Breast epithelium (tissue), 4 donors: Measurements from ENCODE around the gene QDPR. TPM values are rescaled to one million over a fixed set of nuclear protein-coding genes. Genes with fewer than 3 reads are reported as not detected.
"Not testable (repeated sequence)": the region's sequence is repeated elsewhere in the genome, so short reads cannot be mapped to it uniquely, and the experiment has no call there.

Source experiments
- DNase-seq, 2 donors: peaks; one replicate each; pipeline ENCODE4 v3.0.0-alpha.2; 2019; ENCODE audit warnings: low spot score in 2 of 2
- H3K27ac ChIP-seq, 2 donors: fragments of 200-600 bp; sonication (generic) in 1 of 2; one replicate each; pipeline ENCODE4 v1.5.1; 2016 to 2019; ENCODE audit warnings: mild to moderate bottlenecking in 1 of 2
- H3K27me3 ChIP-seq, 2 donors: fragments of 200-600 bp; sonication (generic) in 1 of 2; one replicate each; pipeline versions ENCODE4 v1.5.1 to v1.6.0; 2017 to 2019; ENCODE audit warnings: control low read depth in 1 of 2, mild to moderate bottlenecking in 1 of 2
- H3K36me3 ChIP-seq: fragments of 200-600 bp; one replicate; pipeline ENCODE4 v1.5.1; 2019
- H3K4me1 ChIP-seq, 2 donors: fragments of 200-600 bp; sonication (generic); one replicate each; pipeline ENCODE4 v1.5.1; 2016 to 2019; ENCODE audit warnings: control low read depth in 1 of 2
- H3K4me3 ChIP-seq, 3 donors: fragments of 200-600 bp; sonication (generic); 1 replicate in 2 of 3; 2 replicates in 1 of 3; pipeline ENCODE4 v1.5.1; 2016 to 2019; ENCODE audit warnings: mild to moderate bottlenecking in 3 of 3, moderate library complexity in 2 of 3
- H3K9me3 ChIP-seq, 2 donors: fragments of 200-600 bp; sonication (generic) in 1 of 2; one replicate each; pipeline ENCODE4 v1.5.1; 2016 to 2019; ENCODE audit warnings: control low read depth in 1 of 2
- CTCF ChIP-seq, 3 donors: fragments of 450-650 bp; IDR thresholded peaks; one replicate each; pipeline ENCODE4 v1.5.1; 2016 to 2017; ENCODE audit warnings: antibody characterized with exemption in 3 of 3, mild to moderate bottlenecking in 3 of 3, moderate library complexity in 3 of 3
- POLR2A ChIP-seq: fragments of 450-650 bp; IDR thresholded peaks from one replicate; pipeline ENCODE4 v1.6.1; 2016; ENCODE audit warnings: antibody characterized with exemption, mild to moderate bottlenecking, moderate library complexity
- POLR2AphosphoS5 ChIP-seq, 3 donors: sonication (generic); formaldehyde crosslinking; IDR thresholded peaks; one replicate each; pipeline ENCODE4 v1.6.1; 2017; ENCODE audit warnings: antibody characterized with exemption in 3 of 3
- intact Hi-C: fragments of 100-400 bp; cut with DNase I; formaldehyde crosslinking; loops from one replicate; pipeline ENCODE4 v1.15.1; 2023; ENCODE audit warnings: low total_unique reads
- total RNA-seq, 3 donors: library from RNA; depleted of rRNA; stranded (reverse); fragments of >200 nt; gene quantifications; one replicate each; pipeline ENCODE4 v1.1.0, GENCODE V29; 2016

QDPR gene
- total RNA-seq, 3 donors from 2014 or later, result 15.1 to 27.4 (median 18.9) TPM

GRCh38 chr4:17546678-17547077, 34.8 kb upstream of the QDPR start:
- DNase-seq, result no peak
- Histone ChIP-seq H3K27me3 (no peaks in the 10 kb centered on the region), H3K4me3 (no peak overlapping the region), H3K9me3 (no peaks in the 10 kb centered on the region), H3K36me3 (no peaks in the 10 kb centered on the region), H3K27ac (no peak overlapping the region), H3K4me1 (no peaks in the 10 kb centered on the region)
- no peak for TF ChIP-seq POLR2AphosphoS5 (IDR thresholded peaks at IDR 0.05)
- no peak for TF ChIP-seq POLR2A
- intact Hi-C loops, result loop anchor here (1.0 kb wide), 1 partner anchor 22 kb away; no protein-coding TSS in a partner anchor

DNA sequence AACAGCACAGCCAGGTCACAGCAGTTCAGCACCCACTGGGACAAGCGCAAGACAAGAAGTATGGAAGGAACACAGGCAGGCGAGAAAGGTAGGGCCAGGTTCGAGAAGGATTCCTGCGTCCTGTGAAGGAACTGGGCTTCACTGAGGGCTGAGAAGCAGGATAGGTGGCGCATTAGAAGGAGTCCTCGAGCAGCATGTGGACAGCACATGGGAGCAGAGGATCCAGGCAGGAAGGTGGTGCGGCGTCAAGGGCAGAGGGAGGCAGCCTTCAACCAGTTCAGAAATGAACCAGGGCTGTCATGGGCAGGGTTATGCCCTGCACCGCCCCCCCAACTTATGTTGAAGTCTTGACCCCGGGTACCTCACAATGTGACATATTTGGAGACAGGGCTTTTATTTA, 34.3 kb upstream of the QDPR start:
- TF ChIP-seq CTCF (IDR thresholded peaks at IDR 0.05), result no peak
- no peak for TF ChIP-seq POLR2AphosphoS5 (IDR thresholded peaks at IDR 0.05)
- TF ChIP-seq POLR2A, result no peak
- Histone ChIP-seq H3K27me3 (no peaks in the 10 kb centered on the region), H3K4me1 (no peaks in the 10 kb centered on the region), H3K36me3 (no peaks in the 10 kb centered on the region), H3K27ac (no peak overlapping the region), H3K4me3 (no peak overlapping the region), H3K9me3 (no peaks in the 10 kb centered on the region)
- intact Hi-C loops, result loop anchor here (1.0 kb wide), 1 partner anchor 22 kb away; no protein-coding TSS in a partner anchor
- DNase-seq, result no peak

GRCh38 chr4:17545374-17546140, 33.7 kb upstream of the QDPR start:
- Histone ChIP-seq H3K4me1 (no peaks in the 10 kb centered on the region), H3K36me3 (no peaks in the 10 kb centered on the region), H3K27me3 (no peaks in the 10 kb centered on the region), H3K4me3 (no peak overlapping the region), H3K9me3 (no peaks in the 10 kb centered on the region), H3K27ac (no peak overlapping the region)
- no peak for TF ChIP-seq POLR2A
- no peak for TF ChIP-seq CTCF (IDR thresholded peaks at IDR 0.05)
- no peak for TF ChIP-seq POLR2AphosphoS5 (IDR thresholded peaks at IDR 0.05)
- intact Hi-C loops, result loop anchor here (1.0 kb wide), 1 partner anchor 21 kb away; no protein-coding TSS in a partner anchor
- DNase-seq, result no peak

- H3K9me3 ChIP-seq, result no peaks in the 10 kb centered on the region
- no peak for DNase-seq
- TF ChIP-seq POLR2AphosphoS5 (IDR thresholded peaks at IDR 0.05), result no peak
- TF ChIP-seq CTCF (IDR thresholded peaks at IDR 0.05), result no peak
- TF ChIP-seq POLR2A, result no peak
- no peak overlapping the region for H3K4me3 ChIP-seq
- intact Hi-C loops, result no loop called here
- H3K27me3 ChIP-seq, result no peaks in the 10 kb centered on the region
- peak overlapping the region in 1 of 2 donors; percentile 61 for H3K27ac ChIP-seq
- no peaks in the 10 kb centered on the region for H3K4me1 ChIP-seq
- H3K36me3 ChIP-seq, result no peaks in the 10 kb centered on the region
Observed at GRCh38 chr4:17544831-17545234, 32.9 kb upstream of the QDPR start.

DNA sequence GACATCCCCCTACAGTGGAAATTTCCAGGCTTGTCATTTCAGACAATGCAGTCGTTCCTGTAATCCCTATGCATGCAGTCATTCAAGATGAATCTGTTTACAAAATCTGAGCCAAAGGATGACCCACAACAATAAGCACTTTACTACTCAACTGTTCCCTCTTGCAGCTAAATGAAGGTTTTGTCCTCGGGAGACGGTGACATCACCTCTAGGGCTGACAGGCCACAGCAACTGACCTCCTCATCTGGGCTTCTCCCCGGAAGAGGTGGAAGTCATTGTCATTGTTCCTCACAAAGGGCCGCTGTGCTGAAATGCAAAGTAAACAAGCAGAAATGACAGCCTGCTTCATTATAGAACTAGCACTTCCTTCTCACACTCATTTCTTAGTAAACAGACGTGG, 32.3 kb upstream of the QDPR start:
- no peaks in the 10 kb centered on the region for H3K27me3 ChIP-seq
- DNase-seq, result peak in 1 of 2 donors; percentile 40
- no peaks in the 10 kb centered on the region for H3K4me1 ChIP-seq
- TF ChIP-seq POLR2A (no peak), POLR2AphosphoS5 (IDR thresholded peaks at IDR 0.05) (no peak), CTCF (IDR thresholded peaks at IDR 0.05) (no peak)
- no peak overlapping the region for H3K4me3 ChIP-seq
- no peaks in the 10 kb centered on the region for H3K36me3 ChIP-seq
- H3K9me3 ChIP-seq, result no peaks in the 10 kb centered on the region
- intact Hi-C loops, result no loop called here
- no peak overlapping the region for H3K27ac ChIP-seq

DNA sequence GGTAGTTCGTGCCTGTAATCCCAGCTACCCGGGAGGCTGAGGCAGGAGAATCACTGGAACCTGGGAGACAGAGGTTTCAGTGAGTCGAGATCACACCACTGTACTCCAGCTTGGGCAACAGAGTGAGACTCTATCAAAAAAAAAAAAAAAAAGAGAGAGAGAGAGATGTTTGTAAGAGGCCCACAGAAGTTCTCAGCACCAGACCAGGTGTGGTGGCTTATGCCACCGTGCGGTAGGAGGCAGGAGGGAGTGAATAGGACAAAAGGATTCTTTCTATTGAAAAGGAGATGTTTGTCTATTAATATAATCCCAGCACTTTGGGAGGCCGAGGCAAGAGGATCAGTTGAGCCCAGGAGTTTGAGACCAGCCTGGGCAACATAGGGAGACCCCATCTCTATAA, 25.2 kb upstream of the QDPR start:
- intact Hi-C loops, DNase-seq, H3K9me3 ChIP-seq, H3K27ac ChIP-seq, H3K36me3 ChIP-seq, H3K4me3 ChIP-seq, H3K27me3 ChIP-seq, H3K4me1 ChIP-seq: not testable (repeated sequence)
